GM23338 (cell line): ENCODE data around the gene IFT74. TPM values are rescaled to one million over a fixed set of nuclear protein-coding genes. Genes with fewer than 3 reads are reported as not detected.

Experiments
- ATAC-seq: fragments of 200-7000 bp; cut with Tn5 transposase; 3 replicates; pipeline ENCODE4 v1.9.1; 2020
- DNase-seq: peaks from one replicate; pipeline ENCODE4 v3.0.0-alpha.2; 2015; ENCODE audit warnings: low spot score
- H2AFZ ChIP-seq: fragments of 200-600 bp; sonication (generic); 2 replicates; pipeline ENCODE4 v1.8.0; 2016; ENCODE audit warnings: antibody characterized with exemption, mild to moderate bottlenecking, moderate library complexity
- H3F3A ChIP-seq: fragments of 200-600 bp; sonication (generic); replicated peaks from 2 replicates; pipeline ENCODE4 v1.8.0; 2017; ENCODE audit warnings: antibody characterized with exemption, mixed run types, low read depth
- H3K27ac ChIP-seq: fragments of 200-600 bp; sonication (generic); 2 replicates; pipeline ENCODE4 v1.6.1; 2016; ENCODE audit warnings: low read depth
- H3K27me3 ChIP-seq: fragments of 200-600 bp; sonication (generic); 2 replicates; pipeline ENCODE4 v1.8.0; 2016; ENCODE audit warnings: mild to moderate bottlenecking, mixed run types, moderate library complexity; ENCODE audit not compliant: insufficient read depth
- H3K36me3 ChIP-seq: fragments of 200-600 bp; sonication (generic); 2 replicates; pipeline ENCODE4 v1.8.0; 2016; ENCODE audit warnings: mild to moderate bottlenecking; ENCODE audit not compliant: insufficient read depth
- H3K4me1 ChIP-seq: fragments of 200-600 bp; sonication (generic); 2 replicates; pipeline ENCODE4 v1.8.0; 2016; ENCODE audit warnings: mild to moderate bottlenecking, moderate library complexity; ENCODE audit not compliant: insufficient read depth
- H3K4me2 ChIP-seq: fragments of 200-600 bp; sonication (generic); 2 replicates; pipeline ENCODE4 v1.7.1; 2017; ENCODE audit warnings: mixed run types
- H3K4me3 ChIP-seq: fragments of 200-600 bp; sonication (generic); 2 replicates; pipeline ENCODE4 v1.6.1; 2016; ENCODE audit warnings: mixed run types
- H3K79me2 ChIP-seq: fragments of 200-600 bp; sonication (generic); replicated peaks from 2 replicates; pipeline ENCODE4 v1.8.0; 2017; ENCODE audit warnings: mild to moderate bottlenecking; ENCODE audit not compliant: insufficient read depth
- H3K9me2 ChIP-seq: fragments of 200-600 bp; sonication (generic); 2 replicates; pipeline ENCODE4 v1.8.0; 2017; ENCODE audit not compliant: insufficient read depth
- H4K20me1 ChIP-seq: fragments of 200-600 bp; sonication (generic); replicated peaks from 2 replicates; pipeline ENCODE4 v1.8.0; 2017; ENCODE audit warnings: mild to moderate bottlenecking; ENCODE audit not compliant: insufficient read depth
- H3K27ac Mint-ChIP-seq: 2 replicates; pipeline ENCODE4 v1.8.0; 2020; ENCODE audit warnings: inconsistent platforms, mild to moderate bottlenecking, moderate library complexity, mixed read lengths
- H3K27me3 Mint-ChIP-seq: 3 replicates; pipeline ENCODE4 v1.8.0; 2022; ENCODE audit warnings: low read depth, mild to moderate bottlenecking, moderate library complexity, mixed read lengths, inconsistent platforms; ENCODE audit not compliant: insufficient read depth, poor library complexity
- H3K36me3 Mint-ChIP-seq: 3 replicates; pipeline ENCODE4 v1.8.0; 2021; ENCODE audit warnings: low read depth, mild to moderate bottlenecking, inconsistent platforms, moderate library complexity, mixed read lengths
- H3K4me1 Mint-ChIP-seq: 3 replicates; pipeline ENCODE4 v1.8.0; 2020; ENCODE audit warnings: mild to moderate bottlenecking, inconsistent platforms, mixed read lengths
- H3K4me3 Mint-ChIP-seq: 3 replicates; pipeline ENCODE4 v1.8.0; 2021; ENCODE audit warnings: moderate library complexity, mild to moderate bottlenecking, inconsistent platforms, mixed read lengths
- H3K9me3 Mint-ChIP-seq: 3 replicates; pipeline ENCODE4 v1.8.0; 2020; ENCODE audit warnings: moderate library complexity, mild to moderate bottlenecking, inconsistent platforms, mixed read lengths
- CREB1 ChIP-seq: fragments of 250-450 bp; sonication (Bioruptor Pico); IDR thresholded peaks from 2 replicates; pipeline ENCODE4 v1.5.0; 2020; ENCODE audit warnings: low read depth, mild to moderate bottlenecking, moderate library complexity
- EZH2 ChIP-seq: fragments of 200-600 bp; sonication (generic); IDR thresholded peaks from one replicate; pipeline ENCODE4 v1.8.0; 2017; ENCODE audit warnings: antibody characterized with exemption, mild to moderate bottlenecking, low read depth; ENCODE audit not compliant: unreplicated experiment
- EZH2phosphoT487 ChIP-seq: fragments of 200-600 bp; sonication (generic); IDR thresholded peaks from one replicate; pipeline ENCODE4 v1.8.1; 2018; ENCODE audit warnings: antibody characterized with exemption; ENCODE audit not compliant: unreplicated experiment
- JUNB ChIP-seq: IDR thresholded peaks from one replicate; pipeline ENCODE4 v1.6.1; 2016; ENCODE audit warnings: antibody characterized with exemption; ENCODE audit not compliant: unreplicated experiment
- NANOG ChIP-seq: IDR thresholded peaks from 2 replicates; pipeline ENCODE4 v1.6.1; 2016; ENCODE audit warnings: antibody characterized with exemption, borderline replicate concordance
- POLR2AphosphoS5 ChIP-seq: IDR thresholded peaks from 2 replicates; pipeline ENCODE4 v1.6.1; 2016; ENCODE audit warnings: antibody characterized with exemption, low read depth
- STAT1 ChIP-seq: IDR thresholded peaks from one replicate; pipeline ENCODE4 v1.6.1; 2016; ENCODE audit warnings: antibody characterized with exemption; ENCODE audit not compliant: unreplicated experiment
- ZNF114 ChIP-seq: fragments of 250-450 bp; sonication (Bioruptor Pico); IDR thresholded peaks from 2 replicates; pipeline ENCODE4 v1.5.0; 2020; ENCODE audit warnings: mild to moderate bottlenecking, moderate library complexity
- ZNF331 ChIP-seq: fragments of 250-450 bp; sonication (Bioruptor Pico); IDR thresholded peaks from 2 replicates; pipeline ENCODE4 v1.5.0; 2020; ENCODE audit warnings: low read depth, mild to moderate bottlenecking, moderate library complexity
- polyA plus RNA-seq: library from polyadenylated mRNA; unstranded; fragments of >200 nt; fragmentation: Nextera tagmentation; extraction: Ambion mirVana; gene quantifications from 2 replicates; pipeline ENCODE4 v1.2.1, GENCODE V29; 2016
- total RNA-seq: library from RNA; depleted of rRNA; stranded (reverse); fragments of >200 nt; shearing (Covaris generic); gene quantifications from 2 replicates; pipeline ENCODE4 v1.2.3, GENCODE V29; 2014
- TF ChIP-seq, protein P1 (sequence below), 2 experiments: fragments of 200-600 bp in 1 of 2; sonication (generic) in 1 of 2; conservative IDR thresholded peaks; 2 replicates each; pipeline versions ENCODE4 v1.5.1 to v1.6.1; 2016 to 2017; ENCODE audit warnings: antibody characterized with exemption in 2 of 2, low read depth in 2 of 2, mild to moderate bottlenecking in 2 of 2, moderate library complexity in 1 of 2
- TF ChIP-seq, protein P2 (sequence below): IDR thresholded peaks from 2 replicates; pipeline ENCODE4 v1.6.1; 2016; ENCODE audit warnings: antibody characterized with exemption
- TF ChIP-seq, protein P3 (sequence below): IDR thresholded peaks from one replicate; pipeline ENCODE4 v1.6.1; 2018; ENCODE audit warnings: antibody characterized with exemption; ENCODE audit not compliant: unreplicated experiment
- TF ChIP-seq, protein P4 (sequence below): fragments of 250-450 bp; sonication (Bioruptor Pico); IDR thresholded peaks from 2 replicates; pipeline ENCODE4 v1.5.0; 2020; ENCODE audit warnings: mild to moderate bottlenecking, moderate library complexity

Gene IFT74
- total and polyA plus RNA-seq, 2 experiments from 2014 or later: 14.6 to 30.0 TPM

DNA sequence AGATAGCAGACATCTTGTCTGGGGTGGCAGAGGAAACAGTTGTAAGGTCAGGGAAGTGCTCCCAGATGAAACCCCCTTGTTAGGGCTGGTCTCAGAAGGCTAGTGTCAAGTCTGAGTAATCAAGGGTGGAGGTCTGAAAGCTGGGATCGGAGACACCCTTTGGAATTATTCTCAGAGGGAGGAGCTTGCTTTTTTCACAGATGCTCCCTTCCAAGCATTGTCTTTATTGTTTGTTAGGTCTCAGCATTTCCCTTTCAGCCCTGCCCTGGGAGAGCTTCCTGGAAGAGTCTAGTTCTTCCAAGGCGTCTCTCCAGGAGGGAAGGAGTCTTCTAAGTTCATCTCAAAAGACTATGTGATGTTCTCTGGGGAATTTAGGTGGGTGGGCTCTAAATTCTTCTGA is 156.0 kb downstream of the IFT74 start:
- Histone ChIP-seq H3K27ac (no peak overlapping the region), H3K79me2 (peaks cover 5% of the 10 kb centered on the region; the same call in 1 of the 2 replicates), H3K4me2 (no peak overlapping the region), H3K9me2 (no peaks in the 10 kb centered on the region), H3K36me3 (no peaks in the 10 kb centered on the region), H2AFZ (no peak overlapping the region), H3K27me3 (no peaks in the 10 kb centered on the region), H3F3A (no peaks in the 10 kb centered on the region), H3K4me1 (peaks cover 13% of the 10 kb centered on the region), H3K4me3 (no peak overlapping the region), H4K20me1 (no peaks in the 10 kb centered on the region)
- no peak for DNase-seq
- TF ChIP-seq STAT1 (no peak), CREB1 (no peak), ZNF331 (CRISPR knock-in tag) (no peak), EZH2phosphoT487 (no peak), POLR2AphosphoS5 (no peak), NANOG (no peak), EZH2 (no peak), JUNB (no peak), ZNF114 (no peak)
- TF ChIP-seq, protein P1, sequence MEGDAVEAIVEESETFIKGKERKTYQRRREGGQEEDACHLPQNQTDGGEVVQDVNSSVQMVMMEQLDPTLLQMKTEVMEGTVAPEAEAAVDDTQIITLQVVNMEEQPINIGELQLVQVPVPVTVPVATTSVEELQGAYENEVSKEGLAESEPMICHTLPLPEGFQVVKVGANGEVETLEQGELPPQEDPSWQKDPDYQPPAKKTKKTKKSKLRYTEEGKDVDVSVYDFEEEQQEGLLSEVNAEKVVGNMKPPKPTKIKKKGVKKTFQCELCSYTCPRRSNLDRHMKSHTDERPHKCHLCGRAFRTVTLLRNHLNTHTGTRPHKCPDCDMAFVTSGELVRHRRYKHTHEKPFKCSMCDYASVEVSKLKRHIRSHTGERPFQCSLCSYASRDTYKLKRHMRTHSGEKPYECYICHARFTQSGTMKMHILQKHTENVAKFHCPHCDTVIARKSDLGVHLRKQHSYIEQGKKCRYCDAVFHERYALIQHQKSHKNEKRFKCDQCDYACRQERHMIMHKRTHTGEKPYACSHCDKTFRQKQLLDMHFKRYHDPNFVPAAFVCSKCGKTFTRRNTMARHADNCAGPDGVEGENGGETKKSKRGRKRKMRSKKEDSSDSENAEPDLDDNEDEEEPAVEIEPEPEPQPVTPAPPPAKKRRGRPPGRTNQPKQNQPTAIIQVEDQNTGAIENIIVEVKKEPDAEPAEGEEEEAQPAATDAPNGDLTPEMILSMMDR (conservative IDR thresholded peaks at IDR 0.05; ENCODE audit: low read depth in 2 of 2): no peak
- TF ChIP-seq, protein P2, sequence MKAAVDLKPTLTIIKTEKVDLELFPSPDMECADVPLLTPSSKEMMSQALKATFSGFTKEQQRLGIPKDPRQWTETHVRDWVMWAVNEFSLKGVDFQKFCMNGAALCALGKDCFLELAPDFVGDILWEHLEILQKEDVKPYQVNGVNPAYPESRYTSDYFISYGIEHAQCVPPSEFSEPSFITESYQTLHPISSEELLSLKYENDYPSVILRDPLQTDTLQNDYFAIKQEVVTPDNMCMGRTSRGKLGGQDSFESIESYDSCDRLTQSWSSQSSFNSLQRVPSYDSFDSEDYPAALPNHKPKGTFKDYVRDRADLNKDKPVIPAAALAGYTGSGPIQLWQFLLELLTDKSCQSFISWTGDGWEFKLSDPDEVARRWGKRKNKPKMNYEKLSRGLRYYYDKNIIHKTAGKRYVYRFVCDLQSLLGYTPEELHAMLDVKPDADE: no peak
- TF ChIP-seq, protein P3, sequence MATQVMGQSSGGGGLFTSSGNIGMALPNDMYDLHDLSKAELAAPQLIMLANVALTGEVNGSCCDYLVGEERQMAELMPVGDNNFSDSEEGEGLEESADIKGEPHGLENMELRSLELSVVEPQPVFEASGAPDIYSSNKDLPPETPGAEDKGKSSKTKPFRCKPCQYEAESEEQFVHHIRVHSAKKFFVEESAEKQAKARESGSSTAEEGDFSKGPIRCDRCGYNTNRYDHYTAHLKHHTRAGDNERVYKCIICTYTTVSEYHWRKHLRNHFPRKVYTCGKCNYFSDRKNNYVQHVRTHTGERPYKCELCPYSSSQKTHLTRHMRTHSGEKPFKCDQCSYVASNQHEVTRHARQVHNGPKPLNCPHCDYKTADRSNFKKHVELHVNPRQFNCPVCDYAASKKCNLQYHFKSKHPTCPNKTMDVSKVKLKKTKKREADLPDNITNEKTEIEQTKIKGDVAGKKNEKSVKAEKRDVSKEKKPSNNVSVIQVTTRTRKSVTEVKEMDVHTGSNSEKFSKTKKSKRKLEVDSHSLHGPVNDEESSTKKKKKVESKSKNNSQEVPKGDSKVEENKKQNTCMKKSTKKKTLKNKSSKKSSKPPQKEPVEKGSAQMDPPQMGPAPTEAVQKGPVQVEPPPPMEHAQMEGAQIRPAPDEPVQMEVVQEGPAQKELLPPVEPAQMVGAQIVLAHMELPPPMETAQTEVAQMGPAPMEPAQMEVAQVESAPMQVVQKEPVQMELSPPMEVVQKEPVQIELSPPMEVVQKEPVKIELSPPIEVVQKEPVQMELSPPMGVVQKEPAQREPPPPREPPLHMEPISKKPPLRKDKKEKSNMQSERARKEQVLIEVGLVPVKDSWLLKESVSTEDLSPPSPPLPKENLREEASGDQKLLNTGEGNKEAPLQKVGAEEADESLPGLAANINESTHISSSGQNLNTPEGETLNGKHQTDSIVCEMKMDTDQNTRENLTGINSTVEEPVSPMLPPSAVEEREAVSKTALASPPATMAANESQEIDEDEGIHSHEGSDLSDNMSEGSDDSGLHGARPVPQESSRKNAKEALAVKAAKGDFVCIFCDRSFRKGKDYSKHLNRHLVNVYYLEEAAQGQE: no peak
- TF ChIP-seq, protein P4, sequence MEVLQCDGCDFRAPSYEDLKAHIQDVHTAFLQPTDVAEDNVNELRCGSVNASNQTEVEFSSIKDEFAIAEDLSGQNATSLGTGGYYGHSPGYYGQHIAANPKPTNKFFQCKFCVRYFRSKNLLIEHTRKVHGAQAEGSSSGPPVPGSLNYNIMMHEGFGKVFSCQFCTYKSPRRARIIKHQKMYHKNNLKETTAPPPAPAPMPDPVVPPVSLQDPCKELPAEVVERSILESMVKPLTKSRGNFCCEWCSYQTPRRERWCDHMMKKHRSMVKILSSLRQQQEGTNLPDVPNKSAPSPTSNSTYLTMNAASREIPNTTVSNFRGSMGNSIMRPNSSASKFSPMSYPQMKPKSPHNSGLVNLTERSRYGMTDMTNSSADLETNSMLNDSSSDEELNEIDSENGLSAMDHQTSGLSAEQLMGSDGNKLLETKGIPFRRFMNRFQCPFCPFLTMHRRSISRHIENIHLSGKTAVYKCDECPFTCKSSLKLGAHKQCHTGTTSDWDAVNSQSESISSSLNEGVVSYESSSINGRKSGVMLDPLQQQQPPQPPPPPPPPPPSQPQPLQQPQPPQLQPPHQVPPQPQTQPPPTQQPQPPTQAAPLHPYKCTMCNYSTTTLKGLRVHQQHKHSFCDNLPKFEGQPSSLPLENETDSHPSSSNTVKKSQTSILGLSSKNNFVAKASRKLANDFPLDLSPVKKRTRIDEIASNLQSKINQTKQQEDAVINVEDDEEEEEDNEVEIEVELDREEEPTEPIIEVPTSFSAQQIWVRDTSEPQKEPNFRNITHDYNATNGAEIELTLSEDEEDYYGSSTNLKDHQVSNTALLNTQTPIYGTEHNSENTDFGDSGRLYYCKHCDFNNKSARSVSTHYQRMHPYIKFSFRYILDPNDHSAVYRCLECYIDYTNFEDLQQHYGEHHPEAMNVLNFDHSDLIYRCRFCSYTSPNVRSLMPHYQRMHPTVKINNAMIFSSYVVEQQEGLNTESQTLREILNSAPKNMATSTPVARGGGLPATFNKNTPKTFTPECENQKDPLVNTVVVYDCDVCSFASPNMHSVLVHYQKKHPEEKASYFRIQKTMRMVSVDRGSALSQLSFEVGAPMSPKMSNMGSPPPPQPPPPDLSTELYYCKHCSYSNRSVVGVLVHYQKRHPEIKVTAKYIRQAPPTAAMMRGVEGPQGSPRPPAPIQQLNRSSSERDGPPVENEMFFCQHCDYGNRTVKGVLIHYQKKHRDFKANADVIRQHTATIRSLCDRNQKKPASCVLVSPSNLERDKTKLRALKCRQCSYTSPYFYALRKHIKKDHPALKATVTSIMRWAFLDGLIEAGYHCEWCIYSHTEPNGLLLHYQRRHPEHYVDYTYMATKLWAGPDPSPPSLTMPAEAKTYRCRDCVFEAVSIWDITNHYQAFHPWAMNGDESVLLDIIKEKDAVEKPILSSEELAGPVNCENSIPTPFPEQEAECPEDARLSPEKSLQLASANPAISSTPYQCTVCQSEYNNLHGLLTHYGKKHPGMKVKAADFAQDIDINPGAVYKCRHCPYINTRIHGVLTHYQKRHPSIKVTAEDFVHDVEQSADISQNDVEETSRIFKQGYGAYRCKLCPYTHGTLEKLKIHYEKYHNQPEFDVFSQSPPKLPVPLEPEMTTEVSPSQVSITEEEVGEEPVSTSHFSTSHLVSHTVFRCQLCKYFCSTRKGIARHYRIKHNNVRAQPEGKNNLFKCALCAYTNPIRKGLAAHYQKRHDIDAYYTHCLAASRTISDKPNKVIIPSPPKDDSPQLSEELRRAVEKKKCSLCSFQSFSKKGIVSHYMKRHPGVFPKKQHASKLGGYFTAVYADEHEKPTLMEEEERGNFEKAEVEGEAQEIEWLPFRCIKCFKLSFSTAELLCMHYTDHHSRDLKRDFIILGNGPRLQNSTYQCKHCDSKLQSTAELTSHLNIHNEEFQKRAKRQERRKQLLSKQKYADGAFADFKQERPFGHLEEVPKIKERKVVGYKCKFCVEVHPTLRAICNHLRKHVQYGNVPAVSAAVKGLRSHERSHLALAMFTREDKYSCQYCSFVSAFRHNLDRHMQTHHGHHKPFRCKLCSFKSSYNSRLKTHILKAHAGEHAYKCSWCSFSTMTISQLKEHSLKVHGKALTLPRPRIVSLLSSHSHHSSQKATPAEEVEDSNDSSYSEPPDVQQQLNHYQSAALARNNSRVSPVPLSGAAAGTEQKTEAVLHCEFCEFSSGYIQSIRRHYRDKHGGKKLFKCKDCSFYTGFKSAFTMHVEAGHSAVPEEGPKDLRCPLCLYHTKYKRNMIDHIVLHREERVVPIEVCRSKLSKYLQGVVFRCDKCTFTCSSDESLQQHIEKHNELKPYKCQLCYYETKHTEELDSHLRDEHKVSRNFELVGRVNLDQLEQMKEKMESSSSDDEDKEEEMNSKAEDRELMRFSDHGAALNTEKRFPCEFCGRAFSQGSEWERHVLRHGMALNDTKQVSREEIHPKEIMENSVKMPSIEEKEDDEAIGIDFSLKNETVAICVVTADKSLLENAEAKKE: no peak
- no peak overlapping the region for H3K4me3 Mint-ChIP-seq
- no peaks in the 10 kb centered on the region for H3K27me3 Mint-ChIP-seq
- H3K9me3 Mint-ChIP-seq: no peaks in the 10 kb centered on the region
- H3K4me1 Mint-ChIP-seq: peaks cover 19% of the 10 kb centered on the region
- H3K27ac Mint-ChIP-seq: no peak overlapping the region
- ATAC-seq: no peak
- no peaks in the 10 kb centered on the region for H3K36me3 Mint-ChIP-seq
